ENCODE measurements around the gene PRTG.
"Not testable (repeated sequence)": the region's sequence is repeated elsewhere in the genome, so short reads cannot be mapped to it uniquely, and the experiment has no call there.

The PRTG gene

GRCh38 chr15:55700876-55701275 lies 42.1 kb downstream of the PRTG start:
- no peak for DNase-seq (ENCODE audit: low read depth)

- no peak for DNase-seq (ENCODE audit: low read depth)
Measured at GRCh38 chr15:55698653-55699052, 44.3 kb downstream of the PRTG start.

- DNase-seq (ENCODE audit: low read depth) = no peak
Measured at GRCh38 chr15:55696221-55696620, 46.7 kb downstream of the PRTG start.

GRCh38 chr15:55695432-55695831 lies 47.5 kb downstream of the PRTG start:
- DNase-seq (ENCODE audit: low read depth) = no peak

GRCh38 chr15:55694652-55695150 lies 48.3 kb downstream of the PRTG start:
- no peak for DNase-seq (ENCODE audit: low read depth)

GRCh38 chr15:55693116-55693515 lies 49.8 kb downstream of the PRTG start:
- DNase-seq (ENCODE audit: low read depth) = not testable (repeated sequence)

GRCh38 chr15:55687792-55688191 lies 55.2 kb downstream of the PRTG start:
- DNase-seq (ENCODE audit: low read depth) = no peak

- no peak for DNase-seq (ENCODE audit: low read depth)
Measured at GRCh38 chr15:55685286-55685685, 57.7 kb downstream of the PRTG start.

GRCh38 chr15:55683376-55683775 lies 59.6 kb downstream of the PRTG start:
- no peak for DNase-seq (ENCODE audit: low read depth)

- no peak for DNase-seq (ENCODE audit: low read depth)
Measured at GRCh38 chr15:55681631-55682030, 61.3 kb downstream of the PRTG start.

- DNase-seq (ENCODE audit: low read depth) = no peak
Measured at GRCh38 chr15:55676507-55676906, 66.4 kb downstream of the PRTG start.

GRCh38 chr15:55673287-55673686 lies 69.7 kb downstream of the PRTG start:
- no peak for DNase-seq (ENCODE audit: low read depth)

GRCh38 chr15:55669270-55669669 lies 73.7 kb downstream of the PRTG start:
- DNase-seq (ENCODE audit: low read depth) = no peak

GRCh38 chr15:55665605-55666227 lies 77.2 kb downstream of the PRTG start:
- DNase-seq (ENCODE audit: low read depth) = no peak

- no peak for DNase-seq (ENCODE audit: low read depth)
Measured at GRCh38 chr15:55661428-55661827, 81.5 kb downstream of the PRTG start.

- DNase-seq (ENCODE audit: low read depth) = no peak
Measured at GRCh38 chr15:55660153-55660552, 82.8 kb downstream of the PRTG start.

GRCh38 chr15:55659481-55659880 lies 83.5 kb downstream of the PRTG start:
- DNase-seq (ENCODE audit: low read depth) = no peak

- no peak for DNase-seq (ENCODE audit: low read depth)
Measured at GRCh38 chr15:55658886-55659285, 84.1 kb downstream of the PRTG start.

GRCh38 chr15:55654561-55655031 lies 88.4 kb downstream of the PRTG start:
- DNase-seq (ENCODE audit: low read depth) = no peak

GRCh38 chr15:55652909-55653495 lies 90.0 kb downstream of the PRTG start:
- DNase-seq (ENCODE audit: low read depth) = no peak

- DNase-seq (ENCODE audit: low read depth) = no peak
Measured at GRCh38 chr15:55652359-55652758, 90.6 kb downstream of the PRTG start.

- no peak for DNase-seq (ENCODE audit: low read depth)
Measured at GRCh38 chr15:55649058-55649423, 93.9 kb downstream of the PRTG start.

GRCh38 chr15:55638764-55639163 lies 104.2 kb downstream of the PRTG start:
- no peak for DNase-seq (ENCODE audit: low read depth)

GRCh38 chr15:55637086-55637485 lies 105.9 kb downstream of the PRTG start:
- no peak for DNase-seq (ENCODE audit: low read depth)
